Left lung (tissue), 10 donors: ENCODE measurements around the gene POGLUT3. TPM values are rescaled to one million over a fixed set of nuclear protein-coding genes. Genes with fewer than 3 reads are reported as not detected.

Experiments used
- ATAC-seq: fragments of 200-7000 bp; cut with Tn5 transposase; one replicate; pipeline ENCODE4 v1.9.1; 2020; ENCODE audit warnings: moderate library complexity
- DNase-seq, 4 donors: peaks; one replicate each; pipeline ENCODE4 v3.0.0-alpha.2; 2013 to 2020
- H3K27ac ChIP-seq, 2 donors: fragments of 200-600 bp; sonication (generic) in 1 of 2; one replicate each; pipeline versions ENCODE4 v1.5.0 to v1.8.0; 2020 to 2021
- H3K27me3 ChIP-seq, 2 donors: fragments of 200-600 bp; sonication (generic) in 1 of 2; one replicate each; pipeline versions ENCODE4 v1.5.0 to v1.8.0; 2020 to 2021
- H3K36me3 ChIP-seq, 2 donors: fragments of 200-600 bp; sonication (generic) in 1 of 2; one replicate each; pipeline versions ENCODE4 v1.5.0 to v1.8.0; 2020 to 2021
- H3K4me1 ChIP-seq, 2 donors: fragments of 200-600 bp; one replicate each; pipeline ENCODE4 v1.8.0; 2021
- H3K4me3 ChIP-seq, 2 donors: fragments of 200-600 bp; sonication (generic) in 1 of 2; one replicate each; pipeline versions ENCODE4 v1.5.0 to v1.8.0; 2020 to 2021; ENCODE audit warnings: mild to moderate bottlenecking in 1 of 2
- H3K9me3 ChIP-seq, 2 donors: fragments of 200-600 bp; sonication (generic) in 1 of 2; one replicate each; pipeline versions ENCODE4 v1.5.0 to v1.8.0; 2020 to 2021
- CTCF ChIP-seq, 2 donors: fragments of 200-600 bp; sonication (generic) in 1 of 2; IDR thresholded peaks; one replicate each; pipeline versions ENCODE4 v1.5.0 to v1.8.0; 2021; ENCODE audit warnings: antibody characterized with exemption in 2 of 2
- intact Hi-C, 2 donors: fragments of 100-400 bp; cut with DNase I; formaldehyde crosslinking; loops; one replicate each; pipeline versions ENCODE4 v1.11.2 to v1.14.2; 2022
- polyA plus RNA-seq, 6 donors: library from polyadenylated mRNA; unstranded; fragments of 120-200 nt; gene quantifications; one replicate each; pipeline ENCODE4 v1.2.1, GENCODE V29; 2013; ENCODE audit not compliant: insufficient read length in 6 of 6
- total RNA-seq, 2 donors: library from RNA; stranded (reverse); fragmentation: NEBNext Ultra II Directional; extraction: Animal tissue kit (Norgen Biotek cat#: 25700); gene quantifications; one replicate each; pipeline ENCODE4 v1.2.1, GENCODE V29; 2021
- donor health status: DM: no; HTN: yes; CAD: no.
- donor health status: DM: no; HTN: no; CAD: no.

Gene POGLUT3
- total and polyA plus RNA-seq, 8 donors: 27.4 to 77.7 (median 65.6) TPM

- intact Hi-C loops: no loop called here
- DNase-seq (no peak), ATAC-seq (no peak)
- no peak for TF ChIP-seq CTCF (IDR thresholded peaks at IDR 0.05)
- H3K27ac ChIP-seq: peak overlapping the region in 1 of 2 donors; percentile 97
- peaks cover 4 to 11% of the 10 kb centered on the region in 2 donors for H3K4me1 ChIP-seq
- H3K36me3 ChIP-seq: peaks cover 0 to 3% of the 10 kb centered on the region in 2 donors
- no peaks in the 10 kb centered on the region for H3K27me3 ChIP-seq
- no peak overlapping the region for H3K4me3 ChIP-seq
- H3K9me3 ChIP-seq: no peaks in the 10 kb centered on the region
These were observed 29.7 kb downstream of the POGLUT3 start for GRCh38 chr11:108468478-108468864.

GRCh38 chr11:108467091-108467823 is 30.9 kb downstream of the POGLUT3 start, which contains the start of gene C11orf65:
Gene C11orf65, minus strand, starts transcription at chr11:108467529. Its CDS starts 5,970 bp downstream, at chr11:108461559.
- no peaks in the 10 kb centered on the region for H3K9me3 ChIP-seq
- no peaks in the 10 kb centered on the region for H3K27me3 ChIP-seq
- TF ChIP-seq CTCF (IDR thresholded peaks at IDR 0.05): no peak
- ATAC-seq: peak; percentile 99
- peaks cover 4 to 11% of the 10 kb centered on the region in 2 donors for H3K4me1 ChIP-seq
- H3K36me3 ChIP-seq: no peaks in the 10 kb centered on the region
- peak within 1 kb of the TSS; percentile 95 to 97 for H3K27ac ChIP-seq
- DNase-seq: peak; percentile 96 to 99 (median 98)
- H3K4me3 ChIP-seq: peak within 1 kb of the TSS; percentile 40 to 61
- intact Hi-C loops: no loop called here

GRCh38 chr11:108466405-108466804 is 31.8 kb downstream of the POGLUT3 start:
- Histone ChIP-seq H3K27me3 (no peaks in the 10 kb centered on the region), H3K4me1 (peaks cover 4 to 11% of the 10 kb centered on the region in 2 donors), H3K9me3 (no peaks in the 10 kb centered on the region), H3K27ac (peak overlapping the region; percentile 95 to 97), H3K36me3 (no peaks in the 10 kb centered on the region), H3K4me3 (peak overlapping the region; percentile 40 to 61)
- intact Hi-C loops: no loop called here
- DNase-seq (peak in 1 of 4 donors; percentile 7), ATAC-seq (no peak)
- TF ChIP-seq CTCF (IDR thresholded peaks at IDR 0.05): no peak

GRCh38 chr11:108453207-108453835 is 44.9 kb downstream of the POGLUT3 start:
- intact Hi-C loops: no loop called here
- ATAC-seq (no peak), DNase-seq (no peak)
- no peaks in the 10 kb centered on the region for H3K4me1 ChIP-seq
- no peak overlapping the region for H3K4me3 ChIP-seq
- no peak overlapping the region for H3K27ac ChIP-seq
- TF ChIP-seq CTCF (IDR thresholded peaks at IDR 0.05): no peak
- no peaks in the 10 kb centered on the region for H3K27me3 ChIP-seq
- no peaks in the 10 kb centered on the region for H3K36me3 ChIP-seq
- H3K9me3 ChIP-seq: peaks cover 4 to 28% of the 10 kb centered on the region in 2 donors

Other genes with a start within 250 kb of the POGLUT3 start
- under 1 TPM; 0.37 to 0.64 TPM for gene C11orf65, start 30.9 kb downstream of the POGLUT3 start, total RNA-seq
- gene C11orf65, start 30.9 kb downstream of the POGLUT3 start, polyA plus RNA-seq: 1 to 10 TPM; 1.1 to 2.7 (median 2.0) TPM
- gene EXPH5, start 95.4 kb upstream of the POGLUT3 start, total RNA-seq: 10 to 100 TPM; 27.7 to 31.7 TPM
- 10 to 100 TPM in 2 of 6 donors, 1 to 10 TPM in 4; 7.4 to 11.6 (median 8.6) TPM for gene EXPH5, start 95.4 kb upstream of the POGLUT3 start, polyA plus RNA-seq
- 10 to 100 TPM; 16.5 to 24.0 TPM for gene DDX10, start 166.7 kb upstream of the POGLUT3 start, total RNA-seq
- 10 to 100 TPM; 23.9 to 32.8 (median 30.3) TPM for gene DDX10, start 166.7 kb upstream of the POGLUT3 start, polyA plus RNA-seq